ENCODE results near the gene EDDM3A. TPM values are rescaled to one million over a fixed set of nuclear protein-coding genes. Genes with fewer than 3 reads are reported as not detected.
"Not testable (repeated sequence)": the region's sequence is repeated elsewhere in the genome, so short reads cannot be mapped to it uniquely, and the experiment has no call there.

EDDM3A gene
- total and polyA plus RNA-seq, 2 of the 4 experiments (the other 2 are of a cell fraction) = not detected

DNA sequence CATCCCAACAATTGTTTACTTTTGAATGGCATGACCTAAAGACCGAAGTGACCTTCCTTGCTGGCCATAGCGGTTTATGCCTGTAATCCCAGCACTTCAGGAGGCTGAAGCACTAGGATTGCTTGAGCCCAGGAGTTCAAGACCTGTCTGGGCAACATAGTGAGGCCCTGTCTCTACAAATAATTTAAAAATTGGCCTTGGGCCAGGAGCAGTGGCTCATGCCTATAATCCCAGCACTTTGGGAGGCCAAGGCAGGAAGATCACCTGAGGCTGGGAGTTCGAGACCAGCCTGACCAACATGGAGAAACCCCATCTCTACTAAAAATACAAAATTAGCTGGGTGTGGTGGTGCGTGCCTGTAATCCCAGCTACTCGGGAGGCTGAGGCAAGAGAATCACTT lies 13.8 kb downstream of the EDDM3A start:
- no CpG with 5 or more reads among the region's 5 CpGs for WGBS, 2 experiments (ENCODE audit: extremely low coverage in 2 of 2, insufficient read length in 1 of 2)
- ATAC-seq (ENCODE audit: low read depth); H4K8ac ChIP-seq (ENCODE audit: low read depth in 2 of 2, low read length in 2 of 2); H2BK15ac ChIP-seq (ENCODE audit: low read depth, low read length); H3K79me1 ChIP-seq (ENCODE audit: low read depth in 1 of 2, low read length in 2 of 2); H3K9ac ChIP-seq (ENCODE audit: low read depth, low read length); H3K4me3 ChIP-seq (ENCODE audit: insufficient read depth, low read depth, low read length); H3K4ac ChIP-seq (ENCODE audit: low read depth, low read length); H3K4me1 ChIP-seq (ENCODE audit: control insufficient read depth, insufficient read depth, low read length); H4K5ac ChIP-seq (ENCODE audit: low read depth, low read length); H4K20me1 ChIP-seq (ENCODE audit: insufficient read depth, low read length); dilution Hi-C loops (cut with HindIII; ENCODE audit: low sequenced_read_pairs, unreplicated experiment); H2BK120ac ChIP-seq (ENCODE audit: low read depth, low read length); CTCF ChIA-PET; H3K9me1 ChIP-seq (ENCODE audit: insufficient read depth, low read length); H3K27ac ChIP-seq (ENCODE audit: insufficient read depth, low read length); intact Hi-C loops (cut with micrococcal nuclease); H4K91ac ChIP-seq (ENCODE audit: insufficient read depth, low read depth, low read length); H2AK5ac ChIP-seq (ENCODE audit: low read depth, low read length); H3K18ac ChIP-seq (ENCODE audit: low read depth, low read length); H3K36me3 ChIP-seq (ENCODE audit: control insufficient read depth, insufficient read depth, low read length); DNase-seq; H3K4me2 ChIP-seq (ENCODE audit: low read depth, low read length); in situ Hi-C loops (cut with MboI; ENCODE audit: low sequenced_read_pairs); BruUV-seq (replicated peaks); POLR2A ChIA-PET (ENCODE audit: unreplicated experiment); H3K27me3 ChIP-seq (ENCODE audit: control insufficient read depth, insufficient read depth, low read length); H3K9me3 ChIP-seq (ENCODE audit: control insufficient read depth, insufficient read depth, low read length); H3K56ac ChIP-seq (ENCODE audit: extremely low read depth, insufficient read depth, low read length); H2AFZ ChIP-seq (replicated peaks; ENCODE audit: low read length, poor library complexity); H2BK5ac ChIP-seq (ENCODE audit: low read depth, low read length, poor library complexity, severe bottlenecking); H3K23ac ChIP-seq (ENCODE audit: low read depth, low read length); H2AK9ac ChIP-seq (replicated peaks; ENCODE audit: low read depth, low read length, poor library complexity); H3K14ac ChIP-seq (replicated peaks; ENCODE audit: low read depth, low read length); H2BK20ac ChIP-seq (ENCODE audit: low read depth, low read length): not testable (repeated sequence)

Measured in IMR-90 (cell line).